Measurements from ENCODE around the gene ZNF516.
"Not testable (repeated sequence)": the region's sequence is repeated elsewhere in the genome, so short reads cannot be mapped to it uniquely, and the experiment has no call there.

ZNF516 gene, protein sequence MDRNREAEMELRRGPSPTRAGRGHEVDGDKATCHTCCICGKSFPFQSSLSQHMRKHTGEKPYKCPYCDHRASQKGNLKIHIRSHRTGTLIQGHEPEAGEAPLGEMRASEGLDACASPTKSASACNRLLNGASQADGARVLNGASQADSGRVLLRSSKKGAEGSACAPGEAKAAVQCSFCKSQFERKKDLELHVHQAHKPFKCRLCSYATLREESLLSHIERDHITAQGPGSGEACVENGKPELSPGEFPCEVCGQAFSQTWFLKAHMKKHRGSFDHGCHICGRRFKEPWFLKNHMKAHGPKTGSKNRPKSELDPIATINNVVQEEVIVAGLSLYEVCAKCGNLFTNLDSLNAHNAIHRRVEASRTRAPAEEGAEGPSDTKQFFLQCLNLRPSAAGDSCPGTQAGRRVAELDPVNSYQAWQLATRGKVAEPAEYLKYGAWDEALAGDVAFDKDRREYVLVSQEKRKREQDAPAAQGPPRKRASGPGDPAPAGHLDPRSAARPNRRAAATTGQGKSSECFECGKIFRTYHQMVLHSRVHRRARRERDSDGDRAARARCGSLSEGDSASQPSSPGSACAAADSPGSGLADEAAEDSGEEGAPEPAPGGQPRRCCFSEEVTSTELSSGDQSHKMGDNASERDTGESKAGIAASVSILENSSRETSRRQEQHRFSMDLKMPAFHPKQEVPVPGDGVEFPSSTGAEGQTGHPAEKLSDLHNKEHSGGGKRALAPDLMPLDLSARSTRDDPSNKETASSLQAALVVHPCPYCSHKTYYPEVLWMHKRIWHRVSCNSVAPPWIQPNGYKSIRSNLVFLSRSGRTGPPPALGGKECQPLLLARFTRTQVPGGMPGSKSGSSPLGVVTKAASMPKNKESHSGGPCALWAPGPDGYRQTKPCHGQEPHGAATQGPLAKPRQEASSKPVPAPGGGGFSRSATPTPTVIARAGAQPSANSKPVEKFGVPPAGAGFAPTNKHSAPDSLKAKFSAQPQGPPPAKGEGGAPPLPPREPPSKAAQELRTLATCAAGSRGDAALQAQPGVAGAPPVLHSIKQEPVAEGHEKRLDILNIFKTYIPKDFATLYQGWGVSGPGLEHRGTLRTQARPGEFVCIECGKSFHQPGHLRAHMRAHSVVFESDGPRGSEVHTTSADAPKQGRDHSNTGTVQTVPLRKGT

DNA sequence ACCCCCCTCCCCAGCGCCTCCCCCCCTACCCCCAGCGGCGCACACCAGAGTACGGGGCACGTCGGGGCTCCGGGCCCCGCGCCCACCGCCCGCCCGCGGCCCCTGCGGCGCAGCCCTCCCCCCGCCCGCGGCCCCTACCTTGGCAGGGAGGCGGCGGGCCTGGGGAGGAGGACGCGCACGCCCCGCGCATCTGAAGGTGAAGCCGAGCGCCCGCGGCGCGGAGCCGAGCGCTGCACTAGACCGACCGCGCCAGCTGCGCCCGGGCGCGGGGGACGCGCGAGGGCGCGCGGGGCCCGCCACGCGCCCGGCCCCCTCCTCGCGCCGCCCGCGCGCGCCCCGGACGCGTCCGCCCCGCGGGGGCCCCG is at the start of gene ZNF516:
Gene ZNF516 (minus strand): TSS at position 237 of the 365 bp plus-strand sequence. CDS start 52,188 bp downstream, outside the sequence.
- Histone ChIP-seq H3K9ac (ENCODE audit: low read depth in 1 of 2, low read length in 2 of 2) (peak within 1 kb of the TSS; percentile 74 to 78), H3K27me3 (ENCODE audit: control insufficient read depth in 1 of 2, insufficient read depth in 2 of 2, low read length in 2 of 2) (no peaks in the 10 kb centered on the region), H3K9me3 (ENCODE audit: control insufficient read depth in 1 of 2, low read length in 2 of 2) (no peaks in the 10 kb centered on the region), H3K36me3 (ENCODE audit: control insufficient read depth in 1 of 2, insufficient read depth in 2 of 2, low read length in 2 of 2) (no peaks in the 10 kb centered on the region), H3K27ac (ENCODE audit: low read depth, low read length) (peak within 1 kb of the TSS; percentile 62), H3K4me3 (ENCODE audit: low read depth in 1 of 2, low read length in 2 of 2) (peak within 1 kb of the TSS; percentile 84 to 86), H3K4me1 (ENCODE audit: control insufficient read depth in 1 of 2, insufficient read depth in 2 of 2, low read length in 2 of 2) (peaks cover 5 to 16% of the 10 kb centered on the region in 2 donors)

DNA sequence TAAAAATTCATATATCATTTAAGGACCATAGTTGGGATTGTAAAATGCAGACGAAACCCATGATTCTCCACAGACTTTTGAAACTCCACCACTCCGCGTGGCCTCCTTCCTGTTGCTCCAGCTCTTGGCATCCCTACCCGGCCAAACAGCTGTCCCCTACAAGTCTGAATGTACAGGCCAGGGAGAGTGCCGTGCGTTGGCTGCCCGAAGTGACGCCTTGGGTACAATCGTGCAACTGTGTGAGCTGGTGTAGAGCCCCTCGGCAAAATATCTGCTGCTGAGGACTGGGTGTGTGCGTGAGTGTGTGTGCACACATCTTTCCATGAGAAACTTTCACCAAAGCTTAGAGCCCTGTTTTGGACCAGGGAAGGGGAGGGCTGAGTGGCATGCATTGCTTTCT is 43.8 kb upstream of the ZNF516 start:
- Histone ChIP-seq H3K4me3 (ENCODE audit: low read depth in 1 of 2, low read length in 2 of 2) (no peak overlapping the region), H3K27ac (ENCODE audit: low read depth, low read length) (no peak overlapping the region), H3K9me3 (ENCODE audit: control insufficient read depth in 1 of 2, low read length in 2 of 2) (no peaks in the 10 kb centered on the region), H3K4me1 (ENCODE audit: control insufficient read depth in 1 of 2, insufficient read depth in 2 of 2, low read length in 2 of 2) (no peaks in the 10 kb centered on the region), H3K27me3 (ENCODE audit: control insufficient read depth in 1 of 2, insufficient read depth in 2 of 2, low read length in 2 of 2) (no peaks in the 10 kb centered on the region), H3K36me3 (ENCODE audit: control insufficient read depth in 1 of 2, insufficient read depth in 2 of 2, low read length in 2 of 2) (no peaks in the 10 kb centered on the region), H3K9ac (ENCODE audit: low read depth in 1 of 2, low read length in 2 of 2) (no peak overlapping the region)

GRCh38 chr18:76537621-76538020 is 42.6 kb upstream of the ZNF516 start:
- H3K9me3 ChIP-seq (ENCODE audit: control insufficient read depth in 1 of 2, low read length in 2 of 2), result no peaks in the 10 kb centered on the region
- no peaks in the 10 kb centered on the region for H3K36me3 ChIP-seq (ENCODE audit: control insufficient read depth in 1 of 2, insufficient read depth in 2 of 2, low read length in 2 of 2)
- no peak overlapping the region for H3K4me3 ChIP-seq (ENCODE audit: low read depth in 1 of 2, low read length in 2 of 2)
- H3K4me1 ChIP-seq (ENCODE audit: control insufficient read depth in 1 of 2, insufficient read depth in 2 of 2, low read length in 2 of 2), result no peaks in the 10 kb centered on the region
- no peaks in the 10 kb centered on the region for H3K27me3 ChIP-seq (ENCODE audit: control insufficient read depth in 1 of 2, insufficient read depth in 2 of 2, low read length in 2 of 2)
- H3K9ac ChIP-seq (ENCODE audit: low read depth in 1 of 2, low read length in 2 of 2), result no peak overlapping the region
- no peak overlapping the region for H3K27ac ChIP-seq (ENCODE audit: low read depth, low read length)

GRCh38 chr18:76536593-76536992 is 41.6 kb upstream of the ZNF516 start:
- not testable (repeated sequence) for H3K4me1 ChIP-seq (ENCODE audit: control insufficient read depth in 1 of 2, insufficient read depth in 2 of 2, low read length in 2 of 2); H3K27ac ChIP-seq (ENCODE audit: low read depth, low read length); H3K9me3 ChIP-seq (ENCODE audit: control insufficient read depth in 1 of 2, low read length in 2 of 2); H3K4me3 ChIP-seq (ENCODE audit: low read depth in 1 of 2, low read length in 2 of 2); H3K9ac ChIP-seq (ENCODE audit: low read depth in 1 of 2, low read length in 2 of 2); H3K27me3 ChIP-seq (ENCODE audit: control insufficient read depth in 1 of 2, insufficient read depth in 2 of 2, low read length in 2 of 2); H3K36me3 ChIP-seq (ENCODE audit: control insufficient read depth in 1 of 2, insufficient read depth in 2 of 2, low read length in 2 of 2)

DNA sequence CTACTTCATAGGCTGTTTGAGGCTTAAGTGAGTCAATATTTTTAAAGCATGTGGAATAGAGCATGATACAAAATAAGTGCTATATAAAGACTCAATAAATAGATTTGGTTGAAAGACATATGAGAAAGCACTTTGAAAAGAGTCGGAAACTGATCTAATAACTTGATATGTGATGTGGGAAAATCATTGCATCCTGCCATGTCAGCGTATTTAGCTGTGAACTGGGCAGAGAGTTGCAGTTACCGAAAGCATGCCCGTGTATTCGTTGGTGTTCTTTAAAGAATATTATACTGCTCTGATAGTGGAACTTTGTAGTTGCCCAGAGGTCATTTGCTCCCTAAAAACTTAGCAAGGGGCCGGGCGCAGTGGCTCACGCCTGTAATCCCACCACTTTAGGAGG is 37.8 kb upstream of the ZNF516 start:
- H3K9me3 ChIP-seq (ENCODE audit: control insufficient read depth in 1 of 2, low read length in 2 of 2), result no peaks in the 10 kb centered on the region
- H3K27ac ChIP-seq (ENCODE audit: low read depth, low read length), result no peak overlapping the region
- no peak overlapping the region for H3K9ac ChIP-seq (ENCODE audit: low read depth in 1 of 2, low read length in 2 of 2)
- H3K4me1 ChIP-seq (ENCODE audit: control insufficient read depth in 1 of 2, insufficient read depth in 2 of 2, low read length in 2 of 2), result peaks cover 6 to 8% of the 10 kb centered on the region in 2 donors
- H3K36me3 ChIP-seq (ENCODE audit: control insufficient read depth in 1 of 2, insufficient read depth in 2 of 2, low read length in 2 of 2), result no peaks in the 10 kb centered on the region
- no peaks in the 10 kb centered on the region for H3K27me3 ChIP-seq (ENCODE audit: control insufficient read depth in 1 of 2, insufficient read depth in 2 of 2, low read length in 2 of 2)
- H3K4me3 ChIP-seq (ENCODE audit: low read depth in 1 of 2, low read length in 2 of 2), result no peak overlapping the region

- Histone ChIP-seq H3K4me1 (ENCODE audit: control insufficient read depth in 1 of 2, insufficient read depth in 2 of 2, low read length in 2 of 2) (peaks cover 6 to 8% of the 10 kb centered on the region in 2 donors), H3K27ac (ENCODE audit: low read depth, low read length) (no peak overlapping the region), H3K4me3 (ENCODE audit: low read depth in 1 of 2, low read length in 2 of 2) (no peak overlapping the region), H3K36me3 (ENCODE audit: control insufficient read depth in 1 of 2, insufficient read depth in 2 of 2, low read length in 2 of 2) (no peaks in the 10 kb centered on the region), H3K27me3 (ENCODE audit: control insufficient read depth in 1 of 2, insufficient read depth in 2 of 2, low read length in 2 of 2) (peaks cover 4 to 6% of the 10 kb centered on the region in 2 donors), H3K9ac (ENCODE audit: low read depth in 1 of 2, low read length in 2 of 2) (no peak overlapping the region), H3K9me3 (ENCODE audit: control insufficient read depth in 1 of 2, low read length in 2 of 2) (no peaks in the 10 kb centered on the region)
These were observed 35.8 kb upstream of the ZNF516 start for GRCh38 chr18:76530846-76531245.

DNA sequence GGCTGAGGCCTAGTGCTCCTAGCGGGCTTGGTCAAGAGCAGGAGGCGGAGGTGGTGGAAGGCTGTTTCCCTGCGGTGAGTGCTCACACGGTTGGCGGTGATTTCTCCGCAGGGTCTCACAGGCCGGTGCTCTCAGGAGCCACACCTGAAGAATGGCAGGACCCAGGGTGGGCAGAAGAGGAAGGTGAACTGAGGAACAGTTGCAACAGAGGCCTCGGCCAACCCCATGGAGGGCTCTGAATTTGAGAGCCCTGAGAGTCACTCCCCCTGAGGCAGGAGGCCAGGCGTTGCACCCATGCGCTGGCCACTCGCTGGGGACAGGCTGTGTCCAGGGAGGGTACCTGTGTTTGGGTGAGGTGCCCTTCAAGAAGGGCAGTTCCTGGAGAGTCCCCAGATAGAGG is 35.3 kb upstream of the ZNF516 start:
- no peak overlapping the region for H3K4me3 ChIP-seq (ENCODE audit: low read depth in 1 of 2, low read length in 2 of 2)
- H3K27me3 ChIP-seq (ENCODE audit: control insufficient read depth in 1 of 2, insufficient read depth in 2 of 2, low read length in 2 of 2), result peaks cover 4 to 6% of the 10 kb centered on the region in 2 donors
- H3K9me3 ChIP-seq (ENCODE audit: control insufficient read depth in 1 of 2, low read length in 2 of 2), result no peaks in the 10 kb centered on the region
- peaks cover 6 to 8% of the 10 kb centered on the region in 2 donors for H3K4me1 ChIP-seq (ENCODE audit: control insufficient read depth in 1 of 2, insufficient read depth in 2 of 2, low read length in 2 of 2)
- no peaks in the 10 kb centered on the region for H3K36me3 ChIP-seq (ENCODE audit: control insufficient read depth in 1 of 2, insufficient read depth in 2 of 2, low read length in 2 of 2)
- no peak overlapping the region for H3K9ac ChIP-seq (ENCODE audit: low read depth in 1 of 2, low read length in 2 of 2)
- H3K27ac ChIP-seq (ENCODE audit: low read depth, low read length), result no peak overlapping the region

- peaks cover 4 to 6% of the 10 kb centered on the region in 2 donors for H3K27me3 ChIP-seq (ENCODE audit: control insufficient read depth in 1 of 2, insufficient read depth in 2 of 2, low read length in 2 of 2)
- peak overlapping the region; percentile 30 to 61 for H3K4me3 ChIP-seq (ENCODE audit: low read depth in 1 of 2, low read length in 2 of 2)
- H3K36me3 ChIP-seq (ENCODE audit: control insufficient read depth in 1 of 2, insufficient read depth in 2 of 2, low read length in 2 of 2), result no peaks in the 10 kb centered on the region
- H3K27ac ChIP-seq (ENCODE audit: low read depth, low read length), result peak overlapping the region; percentile 61
- peaks cover 6 to 8% of the 10 kb centered on the region in 2 donors for H3K4me1 ChIP-seq (ENCODE audit: control insufficient read depth in 1 of 2, insufficient read depth in 2 of 2, low read length in 2 of 2)
- H3K9ac ChIP-seq (ENCODE audit: low read depth in 1 of 2, low read length in 2 of 2), result no peak overlapping the region
- H3K9me3 ChIP-seq (ENCODE audit: control insufficient read depth in 1 of 2, low read length in 2 of 2), result no peaks in the 10 kb centered on the region
These were observed 34.4 kb upstream of the ZNF516 start for GRCh38 chr18:76529433-76529811.

GRCh38 chr18:76528477-76529432 is 33.7 kb upstream of the ZNF516 start:
- Histone ChIP-seq H3K27ac (ENCODE audit: low read depth, low read length) (peak overlapping the region; percentile 61), H3K9ac (ENCODE audit: low read depth in 1 of 2, low read length in 2 of 2) (peak overlapping the region; percentile 29 to 44), H3K4me1 (ENCODE audit: control insufficient read depth in 1 of 2, insufficient read depth in 2 of 2, low read length in 2 of 2) (peaks cover 6 to 8% of the 10 kb centered on the region in 2 donors), H3K4me3 (ENCODE audit: low read depth in 1 of 2, low read length in 2 of 2) (peak overlapping the region; percentile 30 to 61), H3K27me3 (ENCODE audit: control insufficient read depth in 1 of 2, insufficient read depth in 2 of 2, low read length in 2 of 2) (peaks cover 4 to 6% of the 10 kb centered on the region in 2 donors), H3K36me3 (ENCODE audit: control insufficient read depth in 1 of 2, insufficient read depth in 2 of 2, low read length in 2 of 2) (no peaks in the 10 kb centered on the region), H3K9me3 (ENCODE audit: control insufficient read depth in 1 of 2, low read length in 2 of 2) (no peaks in the 10 kb centered on the region)
